Activated T-cell treated with anti-CD3 and anti-CD28 coated beads for 4 hours (primary cell): ENCODE results near the gene SRC.
A peak's percentile ranks its signal among the peaks of the same experiment; 100 is the strongest.

Source experiments
- DNase-seq: peaks from one replicate; pipeline ENCODE4 v3.0.0-alpha.2; 2020

Gene SRC

GRCh38 chr20:37345339-37346235, at the start of gene SRC:
SRC (plus strand) TSS chr20:37346140; CDS start chr20:37384154, 38,014 bp downstream.
- DNase-seq: peak; percentile 27

- DNase-seq: no peak
These were observed 49.6 kb upstream of the SRC start for GRCh38 chr20:37296371-37296770.

GRCh38 chr20:37297066-37297736, 48.7 kb upstream of the SRC start:
- DNase-seq: no peak

- no peak for DNase-seq
These were observed 47.6 kb upstream of the SRC start for GRCh38 chr20:37298190-37298939.

- no peak for DNase-seq
These were observed 46.0 kb upstream of the SRC start for GRCh38 chr20:37299718-37300528.

GRCh38 chr20:37301120-37301519, 44.8 kb upstream of the SRC start:
- no peak for DNase-seq

- no peak for DNase-seq
These were observed 44.4 kb upstream of the SRC start for GRCh38 chr20:37301558-37301957.

GRCh38 chr20:37302981-37303380, 43.0 kb upstream of the SRC start:
- DNase-seq: no peak

- DNase-seq: no peak
These were observed 42.3 kb upstream of the SRC start for GRCh38 chr20:37303637-37304036.

GRCh38 chr20:37305079-37305478, 40.9 kb upstream of the SRC start:
- no peak for DNase-seq

- no peak for DNase-seq
These were observed 40.1 kb upstream of the SRC start for GRCh38 chr20:37305839-37306238.

- no peak for DNase-seq
These were observed 37.6 kb upstream of the SRC start for GRCh38 chr20:37308086-37309050.

GRCh38 chr20:37309290-37309689, 36.6 kb upstream of the SRC start:
- no peak for DNase-seq

GRCh38 chr20:37309936-37310590, 35.9 kb upstream of the SRC start:
- no peak for DNase-seq

- no peak for DNase-seq
These were observed 35.0 kb upstream of the SRC start for GRCh38 chr20:37310951-37311350.

- no peak for DNase-seq
These were observed 34.1 kb upstream of the SRC start for GRCh38 chr20:37311710-37312355.

- no peak for DNase-seq
These were observed 32.3 kb upstream of the SRC start for GRCh38 chr20:37313546-37314091.

- no peak for DNase-seq
These were observed 31.8 kb upstream of the SRC start for GRCh38 chr20:37314099-37314498.

- no peak for DNase-seq
These were observed 31.3 kb upstream of the SRC start for GRCh38 chr20:37314617-37315016.

GRCh38 chr20:37315021-37315451, 30.9 kb upstream of the SRC start:
- DNase-seq: no peak
